NCI-H510A treated with DMSO at 0.1 percent for 48 hours (cell line): ENCODE data around the gene MGAT4A.
"Not testable (repeated sequence)": the region's sequence is repeated elsewhere in the genome, so short reads cannot be mapped to it uniquely, and the experiment has no call there.

Source experiments
- DNase-seq: peaks from one replicate; lab custom pipeline; 2025; lab: John Stamatoyannopoulos, UW

The MGAT4A gene

DNA sequence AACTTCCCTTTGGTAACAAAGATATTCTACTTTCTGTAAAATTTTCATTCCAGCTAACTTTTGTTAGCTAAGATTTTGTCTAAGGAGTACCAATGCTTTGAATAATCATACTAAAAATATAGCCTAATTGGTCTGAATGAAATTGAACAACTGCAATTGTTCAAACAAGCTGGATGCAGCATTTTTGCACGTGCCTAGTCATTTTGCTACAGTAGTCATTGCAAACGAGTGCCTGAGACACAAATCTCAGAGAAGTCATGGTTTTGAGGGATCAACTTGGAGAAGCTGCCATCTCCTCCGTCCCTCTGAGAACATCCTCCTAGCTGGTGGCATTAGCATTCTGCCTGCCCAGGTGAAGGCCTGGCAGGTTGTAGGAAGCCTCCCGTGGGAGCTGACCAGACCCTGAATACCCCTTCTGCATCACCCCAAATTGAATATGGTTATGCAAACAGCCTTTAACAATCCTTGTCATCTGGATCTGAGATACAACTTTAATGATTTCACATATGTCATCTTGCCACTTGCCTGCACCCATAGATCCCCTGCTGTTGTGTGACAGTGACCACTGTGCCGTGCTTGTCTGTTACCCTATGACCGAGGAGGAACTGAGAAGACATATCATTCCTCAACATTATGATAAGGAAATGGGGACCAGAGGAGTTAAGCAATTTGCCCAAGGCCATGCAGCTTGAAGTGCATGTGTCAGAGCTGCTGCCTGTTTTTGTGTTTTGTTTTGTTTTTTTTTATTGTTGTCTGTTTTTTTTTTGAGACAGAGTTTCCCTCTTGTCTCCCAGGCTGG, 29.1 kb upstream of the MGAT4A start:
- DNase-seq, result no peak

GRCh38 chr2:98759338-98759737, 28.4 kb upstream of the MGAT4A start:
- DNase-seq, result no peak

DNA sequence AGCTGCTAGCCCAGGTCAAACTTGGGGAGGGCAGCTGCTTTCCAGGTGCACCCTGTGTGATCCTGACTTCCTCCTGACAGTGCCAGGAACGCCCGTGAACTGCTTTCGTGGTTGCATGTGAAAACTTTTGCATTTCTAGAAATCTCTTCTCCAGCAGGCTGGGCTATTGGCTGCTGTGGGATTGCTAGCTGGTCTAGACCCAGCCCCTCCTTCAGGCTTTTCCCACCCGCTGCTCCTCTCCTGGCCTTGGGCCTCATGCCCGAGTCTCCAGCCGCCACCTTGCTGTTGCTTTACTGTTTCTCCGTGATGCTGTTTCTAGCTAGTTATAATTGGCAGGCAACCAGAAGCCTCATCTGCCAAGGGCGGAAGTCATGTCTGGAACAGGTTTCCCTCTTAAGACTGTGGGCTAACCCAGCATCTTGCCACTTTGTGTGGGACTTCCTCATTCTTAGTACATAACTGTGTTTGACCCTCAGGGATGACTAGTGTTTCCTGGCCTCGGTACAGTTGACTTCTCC, 27.0 kb upstream of the MGAT4A start:
- DNase-seq, result no peak

GRCh38 chr2:98753801-98754200, 22.9 kb upstream of the MGAT4A start:
- DNase-seq, result no peak

DNA sequence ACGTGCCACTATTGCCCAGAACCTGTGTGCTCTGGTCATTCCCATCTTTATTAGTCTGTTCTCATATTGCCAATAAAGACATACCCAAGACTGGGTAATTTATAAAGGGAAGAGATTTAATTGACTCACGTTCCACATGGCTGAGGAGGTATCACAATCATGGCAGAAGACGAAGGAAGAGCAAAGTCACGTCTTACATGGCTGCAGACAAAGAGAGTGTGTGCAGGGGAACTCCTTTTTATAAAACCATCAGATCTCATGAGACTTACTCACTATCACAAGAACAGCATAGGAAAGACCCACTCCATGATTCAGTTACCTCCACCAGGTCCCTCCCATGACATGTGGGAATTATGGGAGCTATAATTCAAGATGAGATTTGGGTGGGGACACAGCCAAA, 21.8 kb upstream of the MGAT4A start:
- DNase-seq, result not testable (repeated sequence)

- DNase-seq, result no peak
Observed at GRCh38 chr2:98751748-98752147, 20.8 kb upstream of the MGAT4A start.

GRCh38 chr2:98750593-98751282, 19.8 kb upstream of the MGAT4A start:
- no peak for DNase-seq

DNA sequence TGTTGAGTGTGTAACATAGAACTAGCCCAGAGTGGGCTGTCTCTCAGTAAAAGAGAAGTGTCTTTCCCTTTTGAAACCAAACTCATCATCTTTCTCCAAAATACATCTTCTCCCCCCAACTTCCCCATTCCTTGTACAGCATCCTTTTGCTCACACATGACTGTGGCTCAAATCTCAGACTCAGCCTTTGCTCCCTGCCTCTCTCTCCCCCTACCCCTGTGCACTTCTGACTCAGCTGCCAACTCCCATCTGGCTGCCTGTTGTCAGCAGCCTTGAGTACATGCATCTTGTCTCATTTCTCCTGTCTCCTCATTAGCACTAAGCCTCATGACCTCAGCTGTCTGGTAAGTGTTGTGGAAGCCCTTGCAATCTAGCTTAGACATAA, 18.1 kb upstream of the MGAT4A start:
- DNase-seq, result no peak

DNA sequence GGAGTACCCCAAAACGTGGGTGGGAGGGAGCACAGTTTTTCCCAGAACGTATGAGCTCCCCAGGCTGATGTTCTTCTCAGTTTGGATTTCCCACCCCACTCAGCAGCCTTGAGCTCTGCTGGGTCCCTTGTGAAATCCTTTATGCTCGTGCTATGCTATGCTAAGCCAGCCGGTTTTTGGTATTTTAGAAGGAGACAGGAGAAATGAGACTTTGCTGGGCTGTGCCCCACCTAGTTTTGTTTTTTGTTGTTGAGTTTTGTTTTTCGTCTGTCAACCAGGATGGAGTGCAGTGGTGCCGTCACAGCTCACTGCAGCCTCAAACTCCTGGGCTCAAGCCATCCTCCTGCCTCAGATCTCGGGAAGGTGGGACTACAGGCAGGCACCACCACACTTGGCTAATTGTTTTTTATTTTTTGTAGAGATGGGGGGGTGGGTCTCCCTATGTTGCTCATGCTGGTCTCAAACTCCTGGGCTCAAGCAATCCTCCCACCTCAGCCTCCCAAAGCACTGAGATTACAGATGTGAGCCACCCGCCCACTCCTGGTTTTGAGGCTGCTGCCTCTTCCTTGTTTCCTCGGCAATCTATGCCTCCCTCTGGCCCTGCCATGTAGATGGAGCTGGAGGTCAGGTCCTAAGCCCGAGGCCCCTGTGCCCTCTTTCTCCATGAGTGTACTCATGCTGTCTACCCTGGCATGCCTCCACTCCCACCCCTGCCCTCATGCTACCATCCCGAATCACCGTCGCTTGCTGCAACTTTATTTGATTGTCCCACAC, 17.5 kb upstream of the MGAT4A start:
- DNase-seq, result no peak

DNA sequence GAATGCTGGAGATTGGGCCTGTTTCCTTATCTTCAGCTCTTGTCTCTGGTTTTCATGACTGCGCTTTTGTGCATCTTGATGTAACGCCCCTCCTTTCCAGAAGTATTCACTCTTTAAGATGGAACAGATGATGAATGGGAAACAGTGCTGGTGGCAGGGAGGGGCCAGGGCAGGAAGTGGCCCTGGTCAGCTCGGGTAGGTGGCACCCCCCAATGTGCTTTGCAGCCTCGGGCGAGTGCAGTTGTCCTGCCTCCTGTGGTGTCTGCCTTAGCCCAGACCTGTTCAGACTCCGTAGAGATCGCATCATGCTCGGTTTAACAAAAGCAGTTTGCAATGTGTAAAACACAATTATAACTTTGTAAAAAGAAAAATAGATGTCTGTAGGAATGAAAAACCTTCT, 17.0 kb upstream of the MGAT4A start:
- no peak for DNase-seq

GRCh38 chr2:98746426-98746825, 15.5 kb upstream of the MGAT4A start:
- no peak for DNase-seq

DNA sequence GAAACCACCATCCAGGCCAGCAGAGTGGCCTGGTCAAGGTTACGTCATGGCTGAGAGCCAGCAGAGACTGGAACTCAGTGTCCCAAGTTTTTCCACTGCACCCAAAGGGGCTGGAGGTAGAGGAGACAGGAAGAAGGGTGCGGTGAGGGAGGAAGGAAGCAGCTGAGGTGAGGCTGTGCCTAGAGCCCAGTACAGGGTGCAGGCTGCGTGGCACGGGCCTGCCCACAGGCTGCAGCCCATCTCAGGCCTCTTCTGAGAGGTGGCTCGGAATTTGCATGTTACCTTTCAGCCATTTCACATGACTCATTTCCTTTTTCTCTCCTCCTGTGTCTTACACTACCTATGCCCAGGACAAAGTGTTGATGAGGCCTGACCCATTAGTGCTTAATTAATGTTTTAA, 13.7 kb upstream of the MGAT4A start:
- DNase-seq, result no peak

- no peak for DNase-seq
Observed at GRCh38 chr2:98743835-98744234, 12.9 kb upstream of the MGAT4A start.

GRCh38 chr2:98739020-98739419, 8.1 kb upstream of the MGAT4A start:
- DNase-seq, result no peak

DNA sequence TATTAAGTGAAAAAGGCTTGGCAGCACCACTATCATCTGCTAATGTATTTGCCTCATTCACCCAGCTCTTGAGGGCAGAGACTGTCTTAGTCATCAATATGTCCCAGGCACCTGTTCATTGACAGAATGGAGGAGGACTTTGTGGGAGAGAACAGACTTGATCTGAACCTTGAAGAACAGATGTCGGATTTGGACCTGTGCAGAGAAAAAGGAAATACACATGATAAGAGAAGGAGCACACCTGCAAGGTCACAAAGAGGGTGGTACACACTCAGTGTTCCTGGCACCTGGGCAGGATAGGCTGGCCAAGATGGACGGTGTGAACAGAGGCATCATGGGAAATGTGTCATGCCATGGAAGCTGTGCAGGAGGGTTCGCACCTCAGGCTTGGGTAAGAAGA, 7.4 kb upstream of the MGAT4A start:
- DNase-seq, result no peak

GRCh38 chr2:98737848-98738247, 6.9 kb upstream of the MGAT4A start:
- no peak for DNase-seq

- DNase-seq, result no peak
Observed at GRCh38 chr2:98736464-98736889, 5.5 kb upstream of the MGAT4A start.

DNA sequence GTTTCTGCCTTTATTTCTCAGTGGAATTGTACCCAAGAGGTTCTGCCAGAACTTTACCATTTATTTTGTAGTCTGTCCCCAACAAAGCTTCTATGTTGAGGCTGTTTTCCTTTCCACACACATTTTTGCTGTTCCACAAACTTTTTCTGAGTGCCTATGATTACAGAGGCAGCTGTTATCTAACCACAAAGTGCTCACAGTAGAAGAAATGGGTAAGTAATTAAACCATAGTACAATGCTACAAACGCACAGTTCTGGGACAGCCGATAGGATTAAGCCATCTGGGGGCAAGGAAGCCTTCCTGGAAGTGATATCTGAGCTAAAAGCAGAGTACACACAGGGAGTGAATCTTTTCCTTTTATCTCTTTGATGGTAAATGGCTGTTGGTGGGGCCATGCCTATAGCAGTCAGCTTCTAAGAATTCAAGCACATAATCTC, 3.9 kb upstream of the MGAT4A start:
- DNase-seq, result no peak

DNA sequence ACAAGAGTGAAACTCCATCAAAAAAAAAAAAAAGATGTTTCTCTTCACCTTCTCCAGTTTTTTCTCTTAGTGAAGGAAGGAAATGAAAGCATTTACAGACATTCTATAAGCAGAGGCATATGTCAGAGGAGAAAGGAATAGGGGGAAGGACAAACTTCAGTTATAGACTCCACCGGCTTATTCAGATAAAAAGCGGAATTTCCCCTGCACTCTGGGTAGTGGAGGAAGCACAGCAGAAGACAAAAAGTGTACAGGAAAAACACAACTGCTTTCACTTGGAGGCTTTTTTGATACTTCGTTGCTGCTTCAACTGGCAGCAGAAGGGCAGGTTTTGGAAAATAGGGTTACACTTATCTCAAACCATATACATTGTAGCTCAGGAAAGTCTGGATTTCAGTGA, 3.2 kb upstream of the MGAT4A start:
- no peak for DNase-seq

DNA sequence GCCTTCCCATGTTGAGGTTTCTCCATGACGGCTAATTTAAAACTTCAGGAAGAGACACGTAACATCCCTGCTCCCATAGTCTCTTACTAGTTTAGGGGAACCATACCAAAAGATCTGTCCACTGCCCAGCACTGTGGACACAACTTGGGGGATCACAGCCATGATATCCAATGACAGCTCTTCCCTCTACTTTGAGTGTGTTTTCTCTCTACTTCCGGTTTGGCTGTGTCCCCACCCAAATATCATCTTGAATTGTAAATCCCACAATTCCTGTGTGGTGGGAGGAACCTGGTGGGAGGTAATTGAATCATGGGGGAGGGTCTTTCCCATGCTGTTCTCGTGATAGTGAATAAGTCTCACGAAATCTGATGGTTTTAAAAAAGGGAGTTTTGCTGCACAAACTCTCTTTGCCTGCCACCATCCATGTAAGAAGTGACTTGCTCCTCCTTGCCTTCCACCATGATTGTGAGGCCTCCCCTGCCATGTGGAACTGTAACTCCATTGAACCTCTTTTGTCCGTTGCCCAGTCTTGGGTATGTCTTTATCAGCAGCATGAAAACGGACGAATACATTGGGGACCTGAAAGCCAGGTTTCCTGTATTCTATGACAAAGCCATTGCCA, 1.6 kb upstream of the MGAT4A start:
- DNase-seq, result no peak

- DNase-seq, result no peak
Observed at GRCh38 chr2:98731894-98732349, 990 bp upstream of the MGAT4A start.

DNA sequence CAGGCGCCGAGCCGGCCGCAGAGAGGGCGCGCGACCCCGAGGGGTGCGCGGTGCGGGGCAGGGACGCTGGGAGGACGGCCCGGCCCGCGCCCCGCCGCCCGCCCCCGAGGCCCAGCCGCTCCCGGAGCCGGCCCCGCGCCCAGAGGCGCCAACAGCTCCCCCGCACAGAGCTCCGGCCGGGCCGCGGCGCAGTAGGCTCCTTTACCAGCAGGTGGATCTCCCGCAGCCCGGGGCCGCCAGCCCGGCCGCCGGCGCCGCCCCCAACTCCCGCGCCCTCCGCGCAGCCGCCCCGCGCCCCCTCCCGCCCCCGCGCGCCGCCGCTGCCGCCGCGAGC, 258 bp downstream of the MGAT4A start:
- no peak for DNase-seq
